ENCODE measurements around the gene CTNNBIP1. TPM values are rescaled to one million over a fixed set of nuclear protein-coding genes. Genes with fewer than 3 reads are reported as not detected.

CTNNBIP1 gene
- total RNA-seq: 74.8 and 75.5 TPM in 2 replicates
- long read RNA-seq, partial matches to known transcripts: 0 of 11 reads
- long read RNA-seq, other reads (novel, unspliced or antisense): 10 of 11 reads

- Mint-ChIP-seq H3K9me3 (no peaks in the 10 kb centered on the region), H3K36me3 (ENCODE audit: low read depth) (no peaks in the 10 kb centered on the region), H3K4me3 (peak within 1 kb of the TSS; percentile 97), H3K4me1 (peaks cover 55% of the 10 kb centered on the region), H3K27ac (ENCODE audit: unreplicated experiment) (peak within 1 kb of the TSS; percentile 96), H3K27me3 (ENCODE audit: low read depth) (no peaks in the 10 kb centered on the region)
- TF ChIP-seq CTCF (conservative IDR thresholded peaks at IDR 0.05): no peak
- DNase-seq (ENCODE audit: low read depth, low spot score): no peak
Observed at GRCh38 chr1:9910076-9910422, at the start of gene CTNNBIP1. Gene CTNNBIP1, minus strand, starts transcription at chr1:9910269. Its CDS starts 38,205 bp downstream, at chr1:9872064.

- Mint-ChIP-seq H3K9me3 (no peaks in the 10 kb centered on the region), H3K36me3 (ENCODE audit: low read depth) (no peaks in the 10 kb centered on the region), H3K4me1 (no peaks in the 10 kb centered on the region), H3K4me3 (no peak overlapping the region), H3K27ac (ENCODE audit: unreplicated experiment) (no peak overlapping the region), H3K27me3 (ENCODE audit: low read depth) (no peaks in the 10 kb centered on the region)
- DNase-seq (ENCODE audit: low read depth, low spot score): no peak
- no peak for TF ChIP-seq CTCF (conservative IDR thresholded peaks at IDR 0.05)
Observed at GRCh38 chr1:9957726-9958125, 47.7 kb upstream of the CTNNBIP1 start.

- H3K27ac Mint-ChIP-seq (ENCODE audit: unreplicated experiment): no peak overlapping the region
- peaks cover 20% of the 10 kb centered on the region for H3K4me1 Mint-ChIP-seq
- no peak for DNase-seq (ENCODE audit: low read depth, low spot score)
- H3K9me3 Mint-ChIP-seq: no peaks in the 10 kb centered on the region
- no peaks in the 10 kb centered on the region for H3K27me3 Mint-ChIP-seq (ENCODE audit: low read depth)
- no peak for TF ChIP-seq CTCF (conservative IDR thresholded peaks at IDR 0.05)
- H3K36me3 Mint-ChIP-seq (ENCODE audit: low read depth): no peaks in the 10 kb centered on the region
- peak overlapping the region; percentile 6 for H3K4me3 Mint-ChIP-seq
Observed at GRCh38 chr1:9946315-9946714, 36.2 kb upstream of the CTNNBIP1 start.

- H3K36me3 Mint-ChIP-seq (ENCODE audit: low read depth): no peaks in the 10 kb centered on the region
- TF ChIP-seq CTCF (conservative IDR thresholded peaks at IDR 0.05): no peak
- no peaks in the 10 kb centered on the region for H3K27me3 Mint-ChIP-seq (ENCODE audit: low read depth)
- no peaks in the 10 kb centered on the region for H3K9me3 Mint-ChIP-seq
- peaks cover 13% of the 10 kb centered on the region for H3K4me1 Mint-ChIP-seq
- peak within 1 kb of the TSS; percentile 94 for H3K4me3 Mint-ChIP-seq
- peak within 1 kb of the TSS; percentile 97 for H3K27ac Mint-ChIP-seq (ENCODE audit: unreplicated experiment)
- peak; percentile 90 for DNase-seq (ENCODE audit: low read depth, low spot score)
Observed at GRCh38 chr1:9942939-9943788, 33.1 kb upstream of the CTNNBIP1 start, which contains the start of the genes LZIC and NMNAT1. Gene LZIC, minus strand, starts transcription at chr1:9943391. Its CDS starts 6,772 bp downstream, at chr1:9936619. Gene NMNAT1, plus strand, starts transcription at chr1:9943475. Its CDS starts 28,599 bp downstream, at chr1:9972074.

- no peaks in the 10 kb centered on the region for H3K36me3 Mint-ChIP-seq (ENCODE audit: low read depth)
- peak overlapping the region; percentile 97 for H3K27ac Mint-ChIP-seq (ENCODE audit: unreplicated experiment)
- H3K4me1 Mint-ChIP-seq: peaks cover 13% of the 10 kb centered on the region
- peak; percentile 6 for DNase-seq (ENCODE audit: low read depth, low spot score)
- H3K27me3 Mint-ChIP-seq (ENCODE audit: low read depth): no peaks in the 10 kb centered on the region
- H3K9me3 Mint-ChIP-seq: no peaks in the 10 kb centered on the region
- peak overlapping the region; percentile 94 for H3K4me3 Mint-ChIP-seq
- peak; percentile 78 for TF ChIP-seq CTCF (conservative IDR thresholded peaks at IDR 0.05)
Observed at GRCh38 chr1:9942399-9942938, 32.4 kb upstream of the CTNNBIP1 start.

Measured in neural crest cell (in vitro differentiated cells).